PC-3 (cell line): Measurements from ENCODE around the gene SPRING1. TPM values are rescaled to one million over a fixed set of nuclear protein-coding genes. Genes with fewer than 3 reads are reported as not detected.

ENCODE experiments used
- ATAC-seq: fragments of 200-7000 bp; cut with Tn5 transposase; 2 replicates; pipeline ENCODE4 v1.9.1; 2020; ENCODE audit warnings: mild to moderate bottlenecking, moderate library complexity
- BruUV-seq: library from RNA; stranded (reverse); fragments of 400-500 nt; replicated peaks from 2 replicates; lab custom pipeline; 2021; lab: Mats Ljungman, UMichigan
- CTCF ChIA-PET: fragments of 300-600 bp; sonication (Branson Sonifier 250); formaldehyde crosslinking; loops from one replicate; lab custom pipeline; 2022; ENCODE audit warnings: antibody characterized with exemption; lab: Charles Lee
- POLR2A ChIA-PET: fragments of 300-600 bp; sonication (Branson Sonifier 250); formaldehyde crosslinking; loops from one replicate; lab custom pipeline; 2022; ENCODE audit warnings: antibody characterized with exemption; ENCODE audit not compliant: unreplicated experiment; lab: Charles Lee
- DNase-seq: peaks from one replicate; pipeline ENCODE4 v3.0.0-alpha.2; 2015
- H2AFZ ChIP-seq: fragments of 300-600 bp; sonication (generic); 2 replicates; pipeline ENCODE4 v1.6.0; 2016; ENCODE audit warnings: antibody characterized with exemption, low read length
- H3F3A ChIP-seq: fragments of 300-600 bp; sonication (generic); one replicate; pipeline ENCODE4 v1.6.0; 2017; ENCODE audit warnings: antibody characterized with exemption, low read length, control low read depth, mild to moderate bottlenecking; ENCODE audit not compliant: unreplicated experiment
- H3K27ac ChIP-seq: fragments of 300-600 bp; sonication (generic); 2 replicates; pipeline ENCODE4 v1.5.1; 2016; ENCODE audit warnings: mild to moderate bottlenecking, low read length
- H3K27me3 ChIP-seq: fragments of 300-600 bp; sonication (generic); 2 replicates; pipeline ENCODE4 v1.6.1; 2016; ENCODE audit warnings: low read length, mixed read lengths
- H3K36me3 ChIP-seq: fragments of 300-600 bp; sonication (generic); 2 replicates; pipeline ENCODE4 v1.6.1; 2016; ENCODE audit warnings: low read depth, mixed run types, low read length, mixed read lengths
- H3K4me1 ChIP-seq: fragments of 300-600 bp; sonication (generic); 2 replicates; pipeline ENCODE4 v1.5.1; 2016; ENCODE audit warnings: low read length; ENCODE audit not compliant: insufficient read depth
- H3K4me2 ChIP-seq: fragments of 300-600 bp; sonication (generic); 2 replicates; pipeline ENCODE4 v1.6.0; 2016; ENCODE audit warnings: low read length
- H3K4me3 ChIP-seq: fragments of 300-600 bp; sonication (generic); 2 replicates; pipeline ENCODE4 v1.5.1; 2016; ENCODE audit warnings: mild to moderate bottlenecking, low read length, mixed read lengths
- H3K79me2 ChIP-seq: fragments of 300-600 bp; sonication (generic); 2 replicates; pipeline ENCODE4 v1.6.1; 2017; ENCODE audit warnings: low read length, mixed read lengths
- H3K9ac ChIP-seq: fragments of 300-600 bp; sonication (generic); 2 replicates; pipeline ENCODE4 v1.6.0; 2016; ENCODE audit warnings: mild to moderate bottlenecking, low read length
- H3K9me2 ChIP-seq: fragments of 300-600 bp; sonication (generic); replicated peaks from 2 replicates; pipeline ENCODE4 v1.6.1; 2016; ENCODE audit warnings: mixed run types, low read length, mixed read lengths
- H3K9me3 ChIP-seq: fragments of 300-600 bp; sonication (generic); 2 replicates; pipeline ENCODE4 v1.6.1; 2016; ENCODE audit warnings: low read length, mixed read lengths
- H4K20me1 ChIP-seq: fragments of 300-600 bp; sonication (generic); 2 replicates; pipeline ENCODE4 v1.6.1; 2016; ENCODE audit warnings: low read length, mixed read lengths
- EZH2 ChIP-seq: fragments of 300-600 bp; sonication (generic); IDR thresholded peaks from one replicate; pipeline ENCODE4 v1.6.1; 2017; ENCODE audit warnings: antibody characterized with exemption, mild to moderate bottlenecking, low read length; ENCODE audit not compliant: unreplicated experiment
- EZH2phosphoT487 ChIP-seq: fragments of 300-600 bp; sonication (generic); IDR thresholded peaks from 2 replicates; pipeline ENCODE4 v1.6.1; 2018; ENCODE audit warnings: mild to moderate bottlenecking, antibody characterized with exemption, low read length, borderline replicate concordance
- intact Hi-C: fragments of 100-400 bp; cut with micrococcal nuclease; formaldehyde crosslinking; loops from 2 replicates; pipeline ENCODE4 v1.9.0; 2023
- total RNA-seq: library from RNA; depleted of rRNA; stranded (reverse); fragments of >200 nt; gene quantifications from 2 replicates; pipeline ENCODE4 v1.2.3, GENCODE V29; 2014
- TF ChIP-seq, protein P1 (sequence below): fragments of 300-600 bp; sonication (generic); conservative IDR thresholded peaks from 2 replicates; pipeline ENCODE4 v1.5.1; 2017; ENCODE audit warnings: antibody characterized with exemption, low read depth, mild to moderate bottlenecking, low read length

The SPRING1 gene
- total RNA-seq, 1 experiment from 2014 or later, result 33.4 TPM

DNA sequence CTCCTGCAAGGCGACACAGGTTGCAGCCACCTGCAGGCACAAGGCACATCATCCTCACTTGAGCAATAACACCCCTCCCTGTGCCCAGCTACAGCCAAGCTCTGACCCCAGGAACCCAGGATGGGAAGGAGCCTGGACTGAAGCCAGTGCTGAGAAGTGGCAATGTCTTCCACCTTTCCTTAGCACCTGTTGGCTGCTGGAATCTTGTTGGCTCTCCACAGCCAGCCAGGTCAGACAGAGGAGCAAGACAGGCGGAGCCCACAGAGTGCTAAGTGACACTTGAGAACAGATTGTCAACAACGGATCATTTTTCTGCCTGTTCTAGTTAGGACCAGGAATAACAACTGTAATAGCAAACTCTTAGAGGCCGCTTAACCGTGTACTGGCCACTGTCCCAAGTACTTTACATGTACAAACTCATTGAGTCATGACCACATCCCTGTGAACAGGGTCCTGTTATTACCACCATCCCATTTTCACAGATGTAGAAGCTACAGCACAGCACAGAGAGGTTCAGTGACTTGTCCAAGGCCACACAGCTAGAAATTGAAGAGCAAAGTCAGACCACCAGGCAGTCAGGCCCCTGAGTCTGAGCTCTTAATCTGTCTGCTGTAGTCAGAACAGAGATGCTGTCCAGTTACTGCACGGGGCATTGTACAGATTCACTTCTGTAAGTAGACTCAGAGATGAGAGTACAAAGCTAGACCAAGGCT is 45.8 kb upstream of the SPRING1 start:
- no peak for ATAC-seq

DNA sequence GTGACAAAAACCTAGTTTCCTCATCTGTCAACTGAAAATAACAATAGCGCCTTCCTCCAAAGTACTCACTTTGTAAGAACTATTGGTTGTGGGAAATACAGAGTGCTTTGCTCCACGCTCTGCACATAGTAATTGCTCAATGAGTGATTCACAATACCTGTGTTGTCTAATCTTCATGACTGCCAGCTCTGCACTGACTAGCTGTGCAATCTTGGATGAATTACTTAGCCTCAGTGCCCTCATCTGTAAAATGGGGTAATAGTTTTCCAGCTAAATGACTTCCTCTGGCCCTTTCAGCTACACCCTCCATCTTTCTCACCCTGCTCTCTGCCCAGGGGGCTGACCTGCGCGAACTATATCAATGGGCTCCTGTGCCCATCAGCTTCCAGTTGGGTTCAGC is 43.1 kb upstream of the SPRING1 start:
- Histone ChIP-seq H3K36me3 (no peaks in the 10 kb centered on the region), H3K27ac (no peak overlapping the region), H3K4me3 (no peak overlapping the region), H3F3A (no peaks in the 10 kb centered on the region), H3K9ac (no peak overlapping the region), H2AFZ (no peak overlapping the region), H3K4me1 (no peaks in the 10 kb centered on the region), H3K27me3 (no peaks in the 10 kb centered on the region), H3K9me3 (no peaks in the 10 kb centered on the region), H3K4me2 (no peak overlapping the region), H4K20me1 (no peaks in the 10 kb centered on the region), H3K9me2 (no peaks in the 10 kb centered on the region), H3K79me2 (no peaks in the 10 kb centered on the region)
- no TSS peak for BruUV-seq
- POLR2A ChIA-PET, result no interaction called here
- DNase-seq (no peak), ATAC-seq (no peak)
- intact Hi-C loops, result no loop called here
- no peak for TF ChIP-seq EZH2
- TF ChIP-seq EZH2phosphoT487, result no peak
- TF ChIP-seq, protein P1, sequence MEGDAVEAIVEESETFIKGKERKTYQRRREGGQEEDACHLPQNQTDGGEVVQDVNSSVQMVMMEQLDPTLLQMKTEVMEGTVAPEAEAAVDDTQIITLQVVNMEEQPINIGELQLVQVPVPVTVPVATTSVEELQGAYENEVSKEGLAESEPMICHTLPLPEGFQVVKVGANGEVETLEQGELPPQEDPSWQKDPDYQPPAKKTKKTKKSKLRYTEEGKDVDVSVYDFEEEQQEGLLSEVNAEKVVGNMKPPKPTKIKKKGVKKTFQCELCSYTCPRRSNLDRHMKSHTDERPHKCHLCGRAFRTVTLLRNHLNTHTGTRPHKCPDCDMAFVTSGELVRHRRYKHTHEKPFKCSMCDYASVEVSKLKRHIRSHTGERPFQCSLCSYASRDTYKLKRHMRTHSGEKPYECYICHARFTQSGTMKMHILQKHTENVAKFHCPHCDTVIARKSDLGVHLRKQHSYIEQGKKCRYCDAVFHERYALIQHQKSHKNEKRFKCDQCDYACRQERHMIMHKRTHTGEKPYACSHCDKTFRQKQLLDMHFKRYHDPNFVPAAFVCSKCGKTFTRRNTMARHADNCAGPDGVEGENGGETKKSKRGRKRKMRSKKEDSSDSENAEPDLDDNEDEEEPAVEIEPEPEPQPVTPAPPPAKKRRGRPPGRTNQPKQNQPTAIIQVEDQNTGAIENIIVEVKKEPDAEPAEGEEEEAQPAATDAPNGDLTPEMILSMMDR, result no peak
- CTCF ChIA-PET, result no interaction called here

More for the DNA sequence above, 45.8 kb upstream of the SPRING1 start:
- Histone ChIP-seq H3K4me2 (no peak overlapping the region), H3K79me2 (no peaks in the 10 kb centered on the region), H4K20me1 (no peaks in the 10 kb centered on the region), H3K4me3 (no peak overlapping the region), H2AFZ (no peak overlapping the region), H3K27ac (no peak overlapping the region), H3K9ac (no peak overlapping the region), H3K4me1 (no peaks in the 10 kb centered on the region), H3K9me2 (no peaks in the 10 kb centered on the region), H3K36me3 (no peaks in the 10 kb centered on the region), H3K9me3 (no peaks in the 10 kb centered on the region), H3F3A (no peaks in the 10 kb centered on the region), H3K27me3 (no peaks in the 10 kb centered on the region)
- intact Hi-C loops, result no loop called here
- ChIA-PET CTCF (no interaction called here), POLR2A (no interaction called here)
- no peak for DNase-seq
- no TSS peak for BruUV-seq
- TF ChIP-seq, protein P1, result no peak
- TF ChIP-seq EZH2phosphoT487 (no peak), EZH2 (no peak)

DNA sequence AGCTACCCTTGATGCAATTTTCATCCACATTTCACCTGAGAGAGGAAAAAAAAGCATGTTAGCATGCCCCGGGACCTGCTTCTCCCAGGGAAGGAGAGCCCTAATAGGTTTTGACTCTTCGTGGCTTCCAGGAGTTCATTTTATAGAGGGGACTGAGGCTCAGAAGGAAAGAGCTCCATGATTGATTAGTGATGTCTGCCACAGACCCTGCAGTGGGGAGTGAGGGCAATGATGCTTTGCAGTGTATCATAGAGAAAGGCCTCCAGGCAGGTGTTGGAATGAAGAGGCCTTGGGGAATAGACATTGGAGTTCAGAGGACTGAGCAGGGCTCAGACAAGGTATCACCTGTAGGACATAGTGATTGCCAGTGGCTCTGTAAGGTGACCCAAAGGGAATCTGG is 41.7 kb upstream of the SPRING1 start:
- H3K4me3 ChIP-seq, result no peak overlapping the region
- DNase-seq (no peak), ATAC-seq (no peak)
- H3K4me1 ChIP-seq, result no peaks in the 10 kb centered on the region
- no peaks in the 10 kb centered on the region for H3K9me2 ChIP-seq
- BruUV-seq, result no TSS peak
- no peaks in the 10 kb centered on the region for H3F3A ChIP-seq
- no peak overlapping the region for H2AFZ ChIP-seq
- no peaks in the 10 kb centered on the region for H3K79me2 ChIP-seq
- H4K20me1 ChIP-seq, result no peaks in the 10 kb centered on the region
- ChIA-PET CTCF (no interaction called here), POLR2A (no interaction called here)
- H3K36me3 ChIP-seq, result no peaks in the 10 kb centered on the region
- H3K4me2 ChIP-seq, result no peak overlapping the region
- TF ChIP-seq EZH2phosphoT487, result no peak
- TF ChIP-seq, protein P1, result no peak
- no peak for TF ChIP-seq EZH2
- H3K27ac ChIP-seq, result no peak overlapping the region
- intact Hi-C loops, result no loop called here
- no peaks in the 10 kb centered on the region for H3K9me3 ChIP-seq
- H3K27me3 ChIP-seq, result no peaks in the 10 kb centered on the region
- H3K9ac ChIP-seq, result no peak overlapping the region
